HEK293T (cell line): ENCODE measurements around the gene SNX18.

Source experiments
- CTCF ChIA-PET: fragments of 350-600 bp; formaldehyde crosslinking; extraction: SDS; loops from one replicate; lab custom pipeline; 2021; ENCODE audit warnings: antibody characterized with exemption, inconsistent platforms; lab: Yijun Ruan, JAX
- POLR2A ChIA-PET: fragments of 350-600 bp; formaldehyde crosslinking; extraction: SDS; loops from one replicate; lab custom pipeline; 2020; ENCODE audit warnings: antibody characterized with exemption, inconsistent platforms; lab: Yijun Ruan, JAX
- DNase-seq: peaks from one replicate; pipeline ENCODE4 v3.0.0; 2012; ENCODE audit warnings: mixed read lengths; ENCODE audit errors: extremely low spot score
- ARNT ChIP-seq: fragments of 450-650 bp; IDR thresholded peaks from 2 replicates; pipeline ENCODE4 v1.6.1; 2017; ENCODE audit warnings: mild to moderate bottlenecking
- BHLHE40 ChIP-seq: fragments of 450-650 bp; IDR thresholded peaks from 2 replicates; pipeline ENCODE4 v1.6.1; 2016; ENCODE audit warnings: mild to moderate bottlenecking, moderate library complexity, borderline replicate concordance
- CTBP1 ChIP-seq: fragments of 450-650 bp; IDR thresholded peaks from 2 replicates; pipeline ENCODE4 v1.6.1; 2016; ENCODE audit warnings: borderline replicate concordance
- ELF4 ChIP-seq: fragments of 450-650 bp; IDR thresholded peaks from 2 replicates; pipeline ENCODE4 v1.6.1; 2017; ENCODE audit warnings: antibody characterized with exemption
- FOXA1 ChIP-seq: fragments of 450-650 bp; IDR thresholded peaks from 2 replicates; pipeline ENCODE4 v1.6.1; 2016; ENCODE audit warnings: mild to moderate bottlenecking
- FOXK2 ChIP-seq: fragments of 450-650 bp; IDR thresholded peaks from 2 replicates; pipeline ENCODE4 v1.6.1; 2016; ENCODE audit warnings: mild to moderate bottlenecking
- FOXM1 ChIP-seq: fragments of 450-650 bp; IDR thresholded peaks from 2 replicates; pipeline ENCODE4 v1.6.1; 2017; ENCODE audit warnings: mild to moderate bottlenecking, borderline replicate concordance
- HDGF ChIP-seq: fragments of 450-650 bp; IDR thresholded peaks from 2 replicates; pipeline ENCODE4 v1.6.1; 2017; ENCODE audit warnings: antibody characterized with exemption, borderline replicate concordance
- L3MBTL2 ChIP-seq: fragments of 450-650 bp; conservative IDR thresholded peaks from 2 replicates; pipeline ENCODE4 v1.6.1; 2016; ENCODE audit warnings: mild to moderate bottlenecking
- LEF1 ChIP-seq: fragments of 450-650 bp; IDR thresholded peaks from 2 replicates; pipeline ENCODE4 v1.6.1; 2017; ENCODE audit warnings: mild to moderate bottlenecking, borderline replicate concordance
- NFRKB ChIP-seq: fragments of 450-650 bp; IDR thresholded peaks from 2 replicates; pipeline ENCODE4 v1.6.1; 2016; ENCODE audit warnings: mild to moderate bottlenecking, moderate library complexity
- PKNOX1 ChIP-seq: fragments of 450-650 bp; IDR thresholded peaks from 2 replicates; pipeline ENCODE4 v1.6.1; 2016
- SP1 ChIP-seq: fragments of 450-650 bp; IDR thresholded peaks from 2 replicates; pipeline ENCODE4 v1.6.1; 2017
- SUZ12 ChIP-seq: fragments of 450-650 bp; IDR thresholded peaks from 2 replicates; pipeline ENCODE4 v1.6.1; 2016; ENCODE audit warnings: mild to moderate bottlenecking
- TARDBP ChIP-seq: fragments of 450-650 bp; IDR thresholded peaks from 2 replicates; pipeline ENCODE4 v1.6.1; 2016
- ZNF384 ChIP-seq: fragments of 450-650 bp; IDR thresholded peaks from 2 replicates; pipeline ENCODE4 v1.6.1; 2016

SNX18 gene

GRCh38 chr5:54544044-54544443 is 26.5 kb downstream of the SNX18 start:
- ChIA-PET POLR2A (no interaction called here), CTCF (no interaction called here)
- no peak for TF ChIP-seq ELF4
- no peak for DNase-seq

- ChIA-PET POLR2A (no interaction called here), CTCF (no interaction called here)
- TF ChIP-seq L3MBTL2 (no peak), PKNOX1 (no peak), FOXM1 (no peak), ARNT (no peak), SUZ12 (no peak), TARDBP (no peak)
- DNase-seq: no peak
These were observed 28.2 kb downstream of the SNX18 start for GRCh38 chr5:54545796-54546195.

- ChIA-PET CTCF (no interaction called here), POLR2A (no interaction called here)
- DNase-seq: no peak
- TF ChIP-seq FOXK2: no peak
- TF ChIP-seq BHLHE40: no peak
- no peak for TF ChIP-seq HDGF
- no peak for TF ChIP-seq CTBP1
- no peak for TF ChIP-seq L3MBTL2
- TF ChIP-seq SUZ12: no peak
- no peak for TF ChIP-seq FOXA1
- no peak for TF ChIP-seq ARNT
- TF ChIP-seq TARDBP: no peak
These were observed 30.2 kb downstream of the SNX18 start for GRCh38 chr5:54547711-54548250.

GRCh38 chr5:54548565-54548964 is 31.0 kb downstream of the SNX18 start:
- TF ChIP-seq ARNT (no peak), FOXA1 (no peak), FOXK2 (no peak), LEF1 (no peak), ELF4 (no peak), SP1 (no peak), CTBP1 (no peak), PKNOX1 (no peak), TARDBP (no peak), NFRKB (no peak)
- POLR2A ChIA-PET: no interaction called here
- CTCF ChIA-PET: no interaction called here
- no peak for DNase-seq

GRCh38 chr5:54551292-54551691 is 33.7 kb downstream of the SNX18 start:
- ChIA-PET POLR2A (no interaction called here), CTCF (no interaction called here)
- TF ChIP-seq FOXK2 (no peak), NFRKB (no peak), HDGF (no peak), CTBP1 (no peak), SP1 (no peak), SUZ12 (no peak), FOXM1 (no peak), FOXA1 (no peak), TARDBP (no peak), L3MBTL2 (no peak), ZNF384 (no peak), PKNOX1 (no peak), LEF1 (no peak), BHLHE40 (no peak), ELF4 (no peak), ARNT (no peak)
- DNase-seq: no peak

GRCh38 chr5:54551926-54552325 is 34.4 kb downstream of the SNX18 start:
- DNase-seq: no peak
- POLR2A ChIA-PET: no interaction called here
- TF ChIP-seq SUZ12 (no peak), HDGF (no peak), ARNT (no peak), CTBP1 (no peak), FOXK2 (no peak), PKNOX1 (no peak), TARDBP (no peak), SP1 (no peak), BHLHE40 (no peak), FOXM1 (no peak), ZNF384 (no peak), L3MBTL2 (no peak), ELF4 (no peak), NFRKB (no peak)
- CTCF ChIA-PET: no interaction called here

GRCh38 chr5:54552446-54552845 is 34.9 kb downstream of the SNX18 start:
- CTCF ChIA-PET: interaction anchor here (0.7 kb wide), 1 partner anchor 412 kb away, joined by 3 read pairs; no protein-coding TSS in a partner anchor
- no peak for DNase-seq
- TF ChIP-seq CTBP1 (no peak), PKNOX1 (no peak), ARNT (no peak), TARDBP (no peak), SP1 (no peak), L3MBTL2 (no peak), FOXM1 (no peak), ZNF384 (no peak), HDGF (no peak), FOXA1 (no peak), ELF4 (no peak), FOXK2 (no peak), BHLHE40 (no peak), LEF1 (no peak), NFRKB (no peak)
- POLR2A ChIA-PET: no interaction called here
